Measurements from ENCODE around the gene PPP1R16B.
A peak's percentile ranks its signal among the peaks of the same experiment; 100 is the strongest.

PPP1R16B gene

GRCh38 chr20:38798266-38798665 is 7.2 kb upstream of the PPP1R16B start:
- no peak for TF ChIP-seq CTCF (conservative IDR thresholded peaks at IDR 0.05)
- H3K27ac ChIP-seq: no peak overlapping the region

- no peak overlapping the region for H3K27ac ChIP-seq
- no peak for TF ChIP-seq CTCF (conservative IDR thresholded peaks at IDR 0.05)
Observed at GRCh38 chr20:38799203-38799602, 6.3 kb upstream of the PPP1R16B start.

GRCh38 chr20:38800882-38801281 is 4.6 kb upstream of the PPP1R16B start:
- no peak overlapping the region for H3K27ac ChIP-seq
- no peak for TF ChIP-seq CTCF (conservative IDR thresholded peaks at IDR 0.05)

- no peak for TF ChIP-seq CTCF (conservative IDR thresholded peaks at IDR 0.05)
- no peak overlapping the region for H3K27ac ChIP-seq
Observed at GRCh38 chr20:38804221-38804620, 1.3 kb upstream of the PPP1R16B start.

GRCh38 chr20:38804682-38805501 is 605 bp upstream of the PPP1R16B start:
- H3K27ac ChIP-seq: peak overlapping the region; percentile 25; the same call in 1 of the 2 replicates
- TF ChIP-seq CTCF (conservative IDR thresholded peaks at IDR 0.05): no peak

- peak; percentile 21 for TF ChIP-seq CTCF (conservative IDR thresholded peaks at IDR 0.05)
- peak overlapping the region; percentile 25; the same call in 1 of the 2 replicates for H3K27ac ChIP-seq
Observed at GRCh38 chr20:38805958-38806854, 709 bp downstream of the PPP1R16B start.

Measured in VCaP (cell line).